Erythroblast (primary cell): ENCODE measurements around the gene CACNA1B.

Source experiments
- GATA1 ChIP-seq: IDR thresholded peaks from 2 replicates; pipeline ENCODE4 v1.6.1; 2011; ENCODE audit warnings: low read depth, mild to moderate bottlenecking, control low read depth, low read length, moderate library complexity
- POLR2A ChIP-seq: IDR thresholded peaks from 2 replicates; pipeline ENCODE4 v1.6.1; 2011; ENCODE audit warnings: mild to moderate bottlenecking, low read length

GRCh38 chr9:137969685-137970084 is 92.1 kb downstream of the CACNA1B start:
- no peak for TF ChIP-seq POLR2A
- no peak for TF ChIP-seq GATA1
